HCT116 (cell line): ENCODE measurements around the gene CBFB.

Source experiments
- EZH2 ChIP-seq: fragments of 200-600 bp; sonication (generic); IDR thresholded peaks from 2 replicates; pipeline ENCODE4 v1.6.1; 2017; ENCODE audit warnings: antibody characterized with exemption, mixed run types
- FOSL1 ChIP-seq: IDR thresholded peaks from 2 replicates; pipeline ENCODE4 v1.6.1; 2012; ENCODE audit warnings: low read depth
- POLR2A ChIP-seq: IDR thresholded peaks from 2 replicates; pipeline ENCODE4 v1.7.0; 2011; ENCODE audit warnings: borderline replicate concordance; ENCODE audit not compliant: insufficient read depth, insufficient read length; ENCODE audit errors: extremely low read depth
- POLR2AphosphoS5 ChIP-seq: IDR thresholded peaks from 2 replicates; pipeline ENCODE4 v1.6.1; 2011; ENCODE audit warnings: mild to moderate bottlenecking, low read depth, low read length, moderate library complexity
- TF ChIP-seq, protein P1 (sequence below), 3 experiments: fragments of 200-600 bp in 1 of 3; sonication (generic) in 1 of 3; IDR thresholded peaks in 2 of 3; conservative IDR thresholded peaks in 1 of 3; 2 replicates each; pipeline ENCODE4 v1.5.1; 2012 to 2017; ENCODE audit warnings: low read depth in 2 of 3, low read length in 2 of 3, antibody characterized with exemption in 1 of 3, borderline replicate concordance in 1 of 3, control low read depth in 1 of 3, mild to moderate bottlenecking in 1 of 3, mixed read lengths in 1 of 3, mixed run types in 1 of 3, moderate library complexity in 1 of 3; ENCODE audit not compliant: insufficient read depth in 1 of 3
- TF ChIP-seq, protein P2 (sequence below): IDR thresholded peaks from 2 replicates; pipeline ENCODE4 v1.6.1; 2012; ENCODE audit warnings: low read depth

DNA sequence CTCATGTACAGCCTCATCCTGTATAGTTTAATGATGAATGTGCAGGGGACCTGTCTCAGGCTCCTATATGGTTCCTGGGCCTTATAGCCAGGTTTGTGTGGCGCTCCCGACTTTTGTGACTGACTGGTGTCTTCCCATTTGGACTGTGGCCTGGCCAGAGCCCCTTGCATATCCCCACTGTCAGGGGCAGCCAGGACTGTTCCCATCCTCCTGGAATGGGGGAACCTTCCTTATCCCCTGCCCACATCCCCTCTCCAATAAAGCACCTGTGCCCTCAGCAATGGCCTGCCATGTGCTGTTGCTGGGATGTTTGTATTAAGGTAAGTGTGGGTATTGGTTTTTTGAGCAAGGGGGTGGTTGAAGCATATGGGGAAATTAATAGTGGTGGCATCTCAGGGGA is 119.3 kb downstream of the CBFB start:
- TF ChIP-seq, protein P1, sequence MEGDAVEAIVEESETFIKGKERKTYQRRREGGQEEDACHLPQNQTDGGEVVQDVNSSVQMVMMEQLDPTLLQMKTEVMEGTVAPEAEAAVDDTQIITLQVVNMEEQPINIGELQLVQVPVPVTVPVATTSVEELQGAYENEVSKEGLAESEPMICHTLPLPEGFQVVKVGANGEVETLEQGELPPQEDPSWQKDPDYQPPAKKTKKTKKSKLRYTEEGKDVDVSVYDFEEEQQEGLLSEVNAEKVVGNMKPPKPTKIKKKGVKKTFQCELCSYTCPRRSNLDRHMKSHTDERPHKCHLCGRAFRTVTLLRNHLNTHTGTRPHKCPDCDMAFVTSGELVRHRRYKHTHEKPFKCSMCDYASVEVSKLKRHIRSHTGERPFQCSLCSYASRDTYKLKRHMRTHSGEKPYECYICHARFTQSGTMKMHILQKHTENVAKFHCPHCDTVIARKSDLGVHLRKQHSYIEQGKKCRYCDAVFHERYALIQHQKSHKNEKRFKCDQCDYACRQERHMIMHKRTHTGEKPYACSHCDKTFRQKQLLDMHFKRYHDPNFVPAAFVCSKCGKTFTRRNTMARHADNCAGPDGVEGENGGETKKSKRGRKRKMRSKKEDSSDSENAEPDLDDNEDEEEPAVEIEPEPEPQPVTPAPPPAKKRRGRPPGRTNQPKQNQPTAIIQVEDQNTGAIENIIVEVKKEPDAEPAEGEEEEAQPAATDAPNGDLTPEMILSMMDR (IDR thresholded peaks at IDR 0.05 in 2 of 3, conservative IDR thresholded peaks at IDR 0.05 in 1 of 3; ENCODE audit: borderline replicate concordance in 1 of 3, insufficient read depth in 1 of 3, low read depth in 2 of 3, low read length in 2 of 3): no peak
- no peak for TF ChIP-seq POLR2A
- TF ChIP-seq POLR2AphosphoS5: no peak
- TF ChIP-seq EZH2: no peak
- TF ChIP-seq FOSL1: no peak
- TF ChIP-seq, protein P2, sequence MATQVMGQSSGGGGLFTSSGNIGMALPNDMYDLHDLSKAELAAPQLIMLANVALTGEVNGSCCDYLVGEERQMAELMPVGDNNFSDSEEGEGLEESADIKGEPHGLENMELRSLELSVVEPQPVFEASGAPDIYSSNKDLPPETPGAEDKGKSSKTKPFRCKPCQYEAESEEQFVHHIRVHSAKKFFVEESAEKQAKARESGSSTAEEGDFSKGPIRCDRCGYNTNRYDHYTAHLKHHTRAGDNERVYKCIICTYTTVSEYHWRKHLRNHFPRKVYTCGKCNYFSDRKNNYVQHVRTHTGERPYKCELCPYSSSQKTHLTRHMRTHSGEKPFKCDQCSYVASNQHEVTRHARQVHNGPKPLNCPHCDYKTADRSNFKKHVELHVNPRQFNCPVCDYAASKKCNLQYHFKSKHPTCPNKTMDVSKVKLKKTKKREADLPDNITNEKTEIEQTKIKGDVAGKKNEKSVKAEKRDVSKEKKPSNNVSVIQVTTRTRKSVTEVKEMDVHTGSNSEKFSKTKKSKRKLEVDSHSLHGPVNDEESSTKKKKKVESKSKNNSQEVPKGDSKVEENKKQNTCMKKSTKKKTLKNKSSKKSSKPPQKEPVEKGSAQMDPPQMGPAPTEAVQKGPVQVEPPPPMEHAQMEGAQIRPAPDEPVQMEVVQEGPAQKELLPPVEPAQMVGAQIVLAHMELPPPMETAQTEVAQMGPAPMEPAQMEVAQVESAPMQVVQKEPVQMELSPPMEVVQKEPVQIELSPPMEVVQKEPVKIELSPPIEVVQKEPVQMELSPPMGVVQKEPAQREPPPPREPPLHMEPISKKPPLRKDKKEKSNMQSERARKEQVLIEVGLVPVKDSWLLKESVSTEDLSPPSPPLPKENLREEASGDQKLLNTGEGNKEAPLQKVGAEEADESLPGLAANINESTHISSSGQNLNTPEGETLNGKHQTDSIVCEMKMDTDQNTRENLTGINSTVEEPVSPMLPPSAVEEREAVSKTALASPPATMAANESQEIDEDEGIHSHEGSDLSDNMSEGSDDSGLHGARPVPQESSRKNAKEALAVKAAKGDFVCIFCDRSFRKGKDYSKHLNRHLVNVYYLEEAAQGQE: no peak
